Measurements from ENCODE around the gene LCE6A.

The LCE6A gene

GRCh38 chr1:152869808-152870419 lies 27.3 kb downstream of the LCE6A start:
- TF ChIP-seq CTCF (conservative IDR thresholded peaks at IDR 0.05; ENCODE audit: control insufficient read depth, insufficient read depth, low read depth, low read length): peak; percentile 76
- DNase-seq (ENCODE audit: low read depth): peak; percentile 60
- H3K4me3 ChIP-seq (ENCODE audit: control insufficient read depth, low read depth, low read length): no peak overlapping the region

DNA sequence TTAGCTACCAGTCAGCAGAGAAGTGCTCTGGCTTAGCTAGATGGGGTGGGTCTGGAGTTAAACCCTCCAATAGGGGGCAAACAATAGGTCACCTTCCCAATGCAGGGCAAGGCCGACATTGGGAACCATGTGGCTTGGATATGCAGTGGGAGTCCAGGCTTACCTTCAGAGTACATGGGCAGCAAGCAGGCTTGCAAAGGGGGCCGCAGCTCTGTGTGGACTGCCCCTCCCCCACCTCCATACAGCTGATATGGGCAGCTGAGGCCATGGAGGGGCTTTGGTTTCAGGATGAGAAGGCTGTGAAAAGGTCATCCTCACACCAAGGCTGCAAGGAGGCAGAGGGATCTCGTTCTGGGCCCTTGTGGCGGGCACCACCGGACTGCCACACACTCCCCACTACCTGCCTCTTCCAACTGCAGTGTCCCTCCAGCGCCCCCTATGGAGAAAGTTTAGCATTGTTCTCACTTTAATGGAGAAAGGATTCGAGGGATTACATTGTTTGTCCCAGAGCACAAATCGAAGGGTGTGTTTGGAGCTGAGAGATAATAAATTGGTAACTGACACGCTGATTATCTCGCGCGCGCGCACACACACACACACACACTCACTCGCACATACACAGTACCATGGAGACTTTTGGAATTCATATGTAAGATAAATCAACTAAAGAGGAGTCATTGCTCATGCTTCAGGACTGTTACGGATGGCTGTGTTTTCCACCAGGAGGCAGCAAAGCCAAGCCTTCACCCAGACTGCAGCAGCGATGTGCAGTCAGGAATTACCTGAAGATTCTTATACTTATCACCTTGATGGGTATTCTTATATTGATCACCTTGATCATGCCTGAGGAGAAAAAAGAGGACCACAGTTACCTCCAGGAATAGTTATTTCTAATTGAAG lies 28.4 kb downstream of the LCE6A start:
- DNase-seq (ENCODE audit: low read depth): peak; percentile 42
- TF ChIP-seq CTCF (conservative IDR thresholded peaks at IDR 0.05; ENCODE audit: control insufficient read depth, insufficient read depth, low read depth, low read length): peak; percentile 39
- no peak overlapping the region for H3K4me3 ChIP-seq (ENCODE audit: control insufficient read depth, low read depth, low read length)

DNA sequence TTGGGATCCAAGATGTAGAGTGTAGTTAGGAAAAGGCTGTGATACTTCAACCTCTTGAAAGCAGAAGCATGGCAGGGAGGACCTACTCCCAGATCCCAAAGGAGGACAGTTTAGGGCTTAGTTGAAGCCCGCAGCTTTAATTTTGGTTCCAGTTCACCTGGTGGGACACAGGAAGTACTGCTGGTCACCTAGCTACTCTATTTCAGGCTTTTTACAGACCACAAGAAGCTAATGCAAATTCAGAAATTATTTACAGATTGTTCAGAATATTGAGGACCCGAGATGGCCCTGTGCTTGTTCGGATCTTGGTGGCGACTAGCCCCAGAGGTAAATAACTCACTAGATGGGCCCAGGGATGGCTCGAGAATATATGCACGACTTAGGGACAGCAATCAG lies 29.1 kb downstream of the LCE6A start:
- no peak overlapping the region for H3K4me3 ChIP-seq (ENCODE audit: control insufficient read depth, low read depth, low read length)
- DNase-seq (ENCODE audit: low read depth): no peak
- no peak for TF ChIP-seq CTCF (conservative IDR thresholded peaks at IDR 0.05; ENCODE audit: control insufficient read depth, insufficient read depth, low read depth, low read length)

- TF ChIP-seq CTCF (conservative IDR thresholded peaks at IDR 0.05; ENCODE audit: control insufficient read depth, insufficient read depth, low read depth, low read length): no peak
Measured at GRCh38 chr1:152873495-152873894, 30.8 kb downstream of the LCE6A start.

DNA sequence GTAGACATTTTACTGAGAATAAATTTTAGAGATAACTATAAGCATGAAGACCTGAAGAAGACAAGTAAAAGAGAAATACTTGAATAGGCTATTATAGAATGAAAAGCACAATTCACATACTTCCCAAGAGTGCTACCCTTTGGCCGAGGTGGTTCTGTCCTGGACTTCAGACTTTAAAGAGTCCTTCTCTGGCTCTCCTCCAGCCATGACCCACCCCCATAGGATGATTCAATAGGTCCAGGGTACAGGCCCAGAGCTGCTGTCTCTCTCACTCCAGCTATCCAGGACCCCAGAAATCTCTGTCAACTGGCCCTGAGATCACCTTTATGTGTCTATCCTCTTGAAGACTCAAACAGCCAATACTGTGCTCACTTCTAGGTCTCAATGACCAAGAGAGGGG lies 34.2 kb downstream of the LCE6A start:
- H3K4me3 ChIP-seq (ENCODE audit: control insufficient read depth, low read depth, low read length): no peak overlapping the region
- DNase-seq (ENCODE audit: low read depth): no peak
- TF ChIP-seq CTCF (conservative IDR thresholded peaks at IDR 0.05; ENCODE audit: control insufficient read depth, insufficient read depth, low read depth, low read length): no peak

More at GRCh38 chr1:152873495-152873894, 30.8 kb downstream of the LCE6A start:
- no peak overlapping the region for H3K4me3 ChIP-seq (ENCODE audit: control insufficient read depth, low read depth, low read length)
- peak; percentile 6 for DNase-seq (ENCODE audit: low read depth)

DNA sequence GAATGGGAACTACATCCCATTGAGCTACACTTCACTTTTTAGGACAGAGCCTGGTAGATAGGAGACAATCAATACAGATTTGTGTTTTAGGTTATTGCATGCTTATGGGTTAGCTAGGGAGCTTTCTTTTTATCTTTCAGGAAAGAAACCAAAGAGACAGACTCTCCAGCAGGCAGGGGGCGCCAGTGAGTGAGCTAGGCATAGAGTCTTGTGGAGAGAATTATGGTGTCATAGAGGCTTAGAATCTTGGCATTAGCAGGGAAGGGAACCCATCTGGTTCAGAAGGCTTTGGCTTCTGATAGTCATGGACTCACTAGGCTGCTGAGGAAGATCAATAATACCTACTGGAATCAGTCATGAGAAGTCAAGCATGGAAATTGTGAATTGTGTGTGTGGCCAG lies 35.4 kb downstream of the LCE6A start, which contains the start of gene SMCP:
SMCP (plus strand) TSS at position 281 of the 400 bp plus-strand sequence. CDS start 6,101 bp downstream, outside the sequence.
- no peak for DNase-seq (ENCODE audit: low read depth)
- H3K4me3 ChIP-seq (ENCODE audit: control insufficient read depth, low read depth, low read length): no peak within 1 kb of the TSS
- TF ChIP-seq CTCF (conservative IDR thresholded peaks at IDR 0.05; ENCODE audit: control insufficient read depth, insufficient read depth, low read depth, low read length): peak; percentile 17

All from fibroblast of mammary gland (primary cell).